IMR-90 (cell line): ENCODE results near the gene NOL4L.

ENCODE experiments used
- BHLHE40 ChIP-seq: fragments of 150-350 bp; IDR thresholded peaks from 2 replicates; pipeline ENCODE4 v1.6.1; 2016; ENCODE audit warnings: mild to moderate bottlenecking, low read depth, low read length
- CEBPB ChIP-seq: IDR thresholded peaks from 2 replicates; pipeline ENCODE4 v1.6.1; 2012; ENCODE audit warnings: low read depth, low read length, improper control_type of control experiment
- CTCF ChIP-seq: conservative IDR thresholded peaks from 2 replicates; pipeline ENCODE4 v1.5.1; 2012; ENCODE audit warnings: mild to moderate bottlenecking, low read depth, low read length, improper control_type of control experiment
- POLR2A ChIP-seq: IDR thresholded peaks from 2 replicates; pipeline ENCODE4 v1.6.1; 2012; ENCODE audit warnings: mild to moderate bottlenecking, low read depth, low read length
- RAD21 ChIP-seq: IDR thresholded peaks from 2 replicates; pipeline ENCODE4 v1.6.1; 2012; ENCODE audit warnings: low read length, improper control_type of control experiment
- RFX5 ChIP-seq: IDR thresholded peaks from 2 replicates; pipeline ENCODE4 v1.8.0; 2012; ENCODE audit warnings: low read depth, mild to moderate bottlenecking, low read length, moderate library complexity
- SMC3 ChIP-seq: fragments of 150-350 bp; IDR thresholded peaks from 2 replicates; pipeline ENCODE4 v1.6.1; 2016; ENCODE audit warnings: low read depth, mild to moderate bottlenecking, antibody characterized with exemption, low read length, moderate library complexity

GRCh38 chr20:32470025-32470861 is 114.9 kb downstream of the NOL4L start:
- peak; percentile 36 for TF ChIP-seq CTCF
- TF ChIP-seq RFX5 = no peak
- TF ChIP-seq POLR2A = no peak
- no peak for TF ChIP-seq BHLHE40
- TF ChIP-seq CEBPB = no peak
- TF ChIP-seq RAD21 = peak; percentile 29
- peak; percentile 15; the same call in 1 of the 2 replicates for TF ChIP-seq SMC3
